GM12872 (cell line): ENCODE data around the gene SPATA32.

Source experiments
- CTCF ChIP-seq: IDR thresholded peaks from 3 replicates; pipeline ENCODE4 v1.5.1; 2011; ENCODE audit warnings: low read depth, mild to moderate bottlenecking, low read length, moderate library complexity; ENCODE audit not compliant: insufficient read depth

SPATA32 gene

GRCh38 chr17:45237686-45238085, 24.2 kb downstream of the SPATA32 start:
- TF ChIP-seq CTCF: no peak

- TF ChIP-seq CTCF: no peak
These were observed 25.6 kb downstream of the SPATA32 start for GRCh38 chr17:45236282-45236606.

GRCh38 chr17:45235416-45236281, 26.2 kb downstream of the SPATA32 start:
- peak; percentile 93 for TF ChIP-seq CTCF

GRCh38 chr17:45234641-45235415, 27.1 kb downstream of the SPATA32 start:
- peak; percentile 76 for TF ChIP-seq CTCF

- TF ChIP-seq CTCF: no peak
These were observed 28.4 kb downstream of the SPATA32 start for GRCh38 chr17:45233423-45233924.

- TF ChIP-seq CTCF: no peak
These were observed 29.1 kb downstream of the SPATA32 start for GRCh38 chr17:45232514-45233422.
